Measurements from ENCODE around the gene TLR4. TPM values are rescaled to one million over a fixed set of nuclear protein-coding genes. Genes with fewer than 3 reads are reported as not detected.

TLR4 gene
- total and polyA plus RNA-seq, 2 of the 4 experiments (the other 2 are of a cell fraction) = under 0.01 TPM; not detected in 1

GRCh38 chr9:117709936-117710335 lies 5.7 kb downstream of the TLR4 start:
- no peak overlapping the region for H2BK5ac ChIP-seq (ENCODE audit: low read depth, low read length, poor library complexity, severe bottlenecking)
- ChIA-PET POLR2A (ENCODE audit: unreplicated experiment) (no interaction called here), CTCF (no interaction called here)
- H4K5ac ChIP-seq (ENCODE audit: low read depth, low read length) = no peak overlapping the region
- no peak overlapping the region for H3K14ac ChIP-seq (replicated peaks; ENCODE audit: low read depth, low read length)
- no peak overlapping the region for H2AK9ac ChIP-seq (replicated peaks; ENCODE audit: low read depth, low read length, poor library complexity)
- H3K9me1 ChIP-seq (ENCODE audit: insufficient read depth, low read length) = no peaks in the 10 kb centered on the region
- H3K23ac ChIP-seq (ENCODE audit: low read depth, low read length) = no peak overlapping the region
- peaks cover 9% of the 10 kb centered on the region for H3K9me3 ChIP-seq (ENCODE audit: control insufficient read depth, insufficient read depth, low read length)
- ATAC-seq (ENCODE audit: low read depth) (no peak), DNase-seq (no peak)
- no peak overlapping the region for H2BK20ac ChIP-seq (ENCODE audit: low read depth, low read length)
- H3K4me2 ChIP-seq (ENCODE audit: low read depth, low read length) = no peak overlapping the region
- no peak overlapping the region for H4K91ac ChIP-seq (ENCODE audit: insufficient read depth, low read depth, low read length)
- in situ Hi-C loops (cut with MboI; ENCODE audit: low sequenced_read_pairs) = no loop called here
- no peaks in the 10 kb centered on the region for H4K20me1 ChIP-seq (ENCODE audit: insufficient read depth, low read length)
- H2AFZ ChIP-seq (replicated peaks; ENCODE audit: low read length, poor library complexity) = no peak overlapping the region
- no TSS peak for BruUV-seq (replicated peaks)
- intact Hi-C loops (cut with micrococcal nuclease) = no loop called here
- H3K79me1 ChIP-seq (ENCODE audit: low read depth in 1 of 2, low read length in 2 of 2) = no peaks in the 10 kb centered on the region
- H2AK5ac ChIP-seq (ENCODE audit: low read depth, low read length) = no peak overlapping the region
- no peaks in the 10 kb centered on the region for H3K27me3 ChIP-seq (ENCODE audit: control insufficient read depth, insufficient read depth, low read length)
- no CpG with 5 or more reads among the region's 2 CpGs for WGBS, 2 experiments (ENCODE audit: extremely low coverage in 2 of 2, insufficient read length in 1 of 2)
- H3K18ac ChIP-seq (ENCODE audit: low read depth, low read length) = no peak overlapping the region
- dilution Hi-C loops (cut with HindIII; ENCODE audit: low sequenced_read_pairs, unreplicated experiment) = no loop called here
- H3K56ac ChIP-seq (ENCODE audit: extremely low read depth, insufficient read depth, low read length) = no peak overlapping the region
- no peak overlapping the region for H3K4ac ChIP-seq (ENCODE audit: low read depth, low read length)
- H3K4me3 ChIP-seq (ENCODE audit: insufficient read depth, low read depth, low read length) = no peak overlapping the region
- H3K9ac ChIP-seq (ENCODE audit: low read depth, low read length) = no peak overlapping the region
- no peak for TF ChIP-seq MAFK (IDR thresholded peaks at IDR 0.05; ENCODE audit: low read depth, low read length)
- peak; percentile 66 for TF ChIP-seq CEBPB (IDR thresholded peaks at IDR 0.05; ENCODE audit: low read depth, low read length)
- no peak for TF ChIP-seq SMC3 (IDR thresholded peaks at IDR 0.05; ENCODE audit: low read depth, low read length)
- no peak overlapping the region for H3K27ac ChIP-seq (ENCODE audit: insufficient read depth, low read length)
- no peak overlapping the region for H4K8ac ChIP-seq (ENCODE audit: low read depth in 2 of 2, low read length in 2 of 2)
- no peaks in the 10 kb centered on the region for H3K4me1 ChIP-seq (ENCODE audit: control insufficient read depth, insufficient read depth, low read length)
- no peak overlapping the region for H2BK120ac ChIP-seq (ENCODE audit: low read depth, low read length)
- no peak overlapping the region for H2BK15ac ChIP-seq (ENCODE audit: low read depth, low read length)
- H3K36me3 ChIP-seq (ENCODE audit: control insufficient read depth, insufficient read depth, low read length) = no peaks in the 10 kb centered on the region
